Activated naive CD4-positive, alpha-beta T cell treated with anti-CD3 and anti-CD28 coated beads for 36 hours (primary cell): ENCODE results near the gene SLC46A2. TPM values are rescaled to one million over a fixed set of nuclear protein-coding genes. Genes with fewer than 3 reads are reported as not detected.
A peak's percentile ranks its signal among the peaks of the same experiment; 100 is the strongest.

Experiments
- CTCF ChIA-PET: fragments of 350-600 bp; sonication (Branson Sonifier 250); formaldehyde crosslinking; loops from one replicate; lab custom pipeline; 2021; ENCODE audit warnings: antibody characterized with exemption; lab: Charles Lee
- DNase-seq: peaks from one replicate; pipeline ENCODE4 v3.0.0-alpha.2; 2020
- H3K27ac Mint-ChIP-seq: one replicate; pipeline ENCODE4 v1.8.0; 2021; ENCODE audit warnings: mild to moderate bottlenecking, mixed read lengths
- H3K27me3 Mint-ChIP-seq: one replicate; pipeline ENCODE4 v1.8.0; 2021; ENCODE audit warnings: low read depth, mixed read lengths
- H3K36me3 Mint-ChIP-seq: one replicate; pipeline ENCODE4 v1.8.0; 2021; ENCODE audit warnings: low read depth, mixed read lengths
- H3K4me1 Mint-ChIP-seq: one replicate; pipeline ENCODE4 v1.8.0; 2021; ENCODE audit warnings: low read depth, mixed read lengths
- H3K4me3 Mint-ChIP-seq: one replicate; pipeline ENCODE4 v1.8.0; 2021; ENCODE audit warnings: mild to moderate bottlenecking, moderate library complexity, mixed read lengths
- H3K9me3 Mint-ChIP-seq: one replicate; pipeline ENCODE4 v1.8.0; 2021; ENCODE audit warnings: mixed read lengths
- intact Hi-C: fragments of 100-400 bp; cut with micrococcal nuclease; formaldehyde crosslinking; loops from one replicate; pipeline ENCODE4 v1.15.1; 2023
- total RNA-seq, 2 experiments: library from RNA; stranded (reverse); gene quantifications; one replicate each; pipeline ENCODE4 v1.2.3, GENCODE V29; 2021

The SLC46A2 gene
- total RNA-seq: not detected

GRCh38 chr9:112890106-112891081 lies at the start of gene SLC46A2:
TSS of gene SLC46A2 (minus strand) at chr9:112890876. CDS start at chr9:112890681, 195 bp downstream.
- Mint-ChIP-seq H3K4me1 (no peaks in the 10 kb centered on the region), H3K36me3 (peaks cover 2% of the 10 kb centered on the region), H3K4me3 (no peak within 1 kb of the TSS), H3K9me3 (no peaks in the 10 kb centered on the region), H3K27me3 (peaks cover 24% of the 10 kb centered on the region), H3K27ac (no peak within 1 kb of the TSS)
- intact Hi-C loops: no loop called here
- DNase-seq: no peak
- CTCF ChIA-PET: no interaction called here

GRCh38 chr9:112939418-112939817 lies 48.7 kb upstream of the SLC46A2 start:
- Mint-ChIP-seq H3K4me3 (no peak overlapping the region), H3K36me3 (no peaks in the 10 kb centered on the region), H3K27me3 (peaks cover 8% of the 10 kb centered on the region), H3K9me3 (no peaks in the 10 kb centered on the region), H3K27ac (no peak overlapping the region), H3K4me1 (no peaks in the 10 kb centered on the region)
- intact Hi-C loops: no loop called here
- CTCF ChIA-PET: interaction anchor here (1.4 kb wide), 1 partner anchor 11 kb away, joined by 4 read pairs; no protein-coding TSS in a partner anchor
- no peak for DNase-seq

GRCh38 chr9:112933696-112934095 lies 43.0 kb upstream of the SLC46A2 start:
- H3K27me3 Mint-ChIP-seq: peaks cover 17% of the 10 kb centered on the region
- intact Hi-C loops: no loop called here
- H3K36me3 Mint-ChIP-seq: no peaks in the 10 kb centered on the region
- no peaks in the 10 kb centered on the region for H3K4me1 Mint-ChIP-seq
- no peaks in the 10 kb centered on the region for H3K9me3 Mint-ChIP-seq
- no peak for DNase-seq
- CTCF ChIA-PET: no interaction called here
- H3K4me3 Mint-ChIP-seq: no peak overlapping the region
- H3K27ac Mint-ChIP-seq: no peak overlapping the region

GRCh38 chr9:112925058-112925641 lies 34.5 kb upstream of the SLC46A2 start:
- no peak overlapping the region for H3K4me3 Mint-ChIP-seq
- intact Hi-C loops: no loop called here
- H3K27me3 Mint-ChIP-seq: peaks cover 7% of the 10 kb centered on the region
- no peaks in the 10 kb centered on the region for H3K9me3 Mint-ChIP-seq
- H3K27ac Mint-ChIP-seq: no peak overlapping the region
- DNase-seq: peak; percentile 40
- no peaks in the 10 kb centered on the region for H3K4me1 Mint-ChIP-seq
- CTCF ChIA-PET: interaction anchor here (0.6 kb wide), 1 partner anchor 38 kb away, joined by 3 read pairs; no protein-coding TSS in a partner anchor
- no peaks in the 10 kb centered on the region for H3K36me3 Mint-ChIP-seq

GRCh38 chr9:112921549-112921948 lies 30.9 kb upstream of the SLC46A2 start:
- Mint-ChIP-seq H3K9me3 (no peaks in the 10 kb centered on the region), H3K27ac (no peak overlapping the region), H3K27me3 (peaks cover 7% of the 10 kb centered on the region), H3K4me1 (no peaks in the 10 kb centered on the region), H3K4me3 (no peak overlapping the region), H3K36me3 (no peaks in the 10 kb centered on the region)
- CTCF ChIA-PET: interaction anchor here (1.3 to 2.6 kb wide), 3 partner anchors 19 to 191 kb away, joined by 4 to 8 read pairs (median 7); no protein-coding TSS in a partner anchor
- intact Hi-C loops: loop anchor here (5.0 kb wide), 1 partner anchor 736 kb away; no protein-coding TSS in a partner anchor
- DNase-seq: peak; percentile 10

GRCh38 chr9:112917987-112918362 lies 27.3 kb upstream of the SLC46A2 start:
- no peak for DNase-seq
- H3K4me3 Mint-ChIP-seq: no peak overlapping the region
- intact Hi-C loops: no loop called here
- H3K36me3 Mint-ChIP-seq: no peaks in the 10 kb centered on the region
- no peaks in the 10 kb centered on the region for H3K9me3 Mint-ChIP-seq
- H3K27ac Mint-ChIP-seq: no peak overlapping the region
- no peaks in the 10 kb centered on the region for H3K4me1 Mint-ChIP-seq
- CTCF ChIA-PET: interaction anchor here (1.6 kb wide), 1 partner anchor 15 kb away, joined by 3 read pairs; no protein-coding TSS in a partner anchor
- H3K27me3 Mint-ChIP-seq: no peaks in the 10 kb centered on the region

- no peaks in the 10 kb centered on the region for H3K36me3 Mint-ChIP-seq
- CTCF ChIA-PET: interaction anchor here (1.6 kb wide), 1 partner anchor 14 kb away, joined by 3 read pairs; no protein-coding TSS in a partner anchor
- no peak overlapping the region for H3K4me3 Mint-ChIP-seq
- no peaks in the 10 kb centered on the region for H3K27me3 Mint-ChIP-seq
- no peak for DNase-seq
- no peaks in the 10 kb centered on the region for H3K9me3 Mint-ChIP-seq
- intact Hi-C loops: no loop called here
- no peaks in the 10 kb centered on the region for H3K4me1 Mint-ChIP-seq
- H3K27ac Mint-ChIP-seq: no peak overlapping the region
Observed at GRCh38 chr9:112917047-112917986, 26.6 kb upstream of the SLC46A2 start.

GRCh38 chr9:112914524-112914923 lies 23.8 kb upstream of the SLC46A2 start:
- H3K27me3 Mint-ChIP-seq: peaks cover 2% of the 10 kb centered on the region

GRCh38 chr9:112913326-112913725 lies 22.6 kb upstream of the SLC46A2 start:
- H3K9me3 Mint-ChIP-seq: no peaks in the 10 kb centered on the region
- H3K27me3 Mint-ChIP-seq: peaks cover 2% of the 10 kb centered on the region
- CTCF ChIA-PET: interaction anchor here (0.8 to 4.3 kb wide), 2 partner anchors 10 to 199 kb away, joined by 3 to 24 read pairs; no protein-coding TSS in a partner anchor
- no peak overlapping the region for H3K4me3 Mint-ChIP-seq
- DNase-seq: no peak
- intact Hi-C loops: no loop called here
- H3K27ac Mint-ChIP-seq: no peak overlapping the region
- no peaks in the 10 kb centered on the region for H3K4me1 Mint-ChIP-seq
- H3K36me3 Mint-ChIP-seq: no peaks in the 10 kb centered on the region

More at GRCh38 chr9:112914524-112914923, 23.8 kb upstream of the SLC46A2 start:
- intact Hi-C loops: no loop called here
- no peaks in the 10 kb centered on the region for H3K4me1 Mint-ChIP-seq
- H3K4me3 Mint-ChIP-seq: no peak overlapping the region
- CTCF ChIA-PET: interaction anchor here (0.6 to 4.3 kb wide), 2 partner anchors 11 to 617 kb away, joined by 5 to 24 read pairs; no protein-coding TSS in a partner anchor
- no peaks in the 10 kb centered on the region for H3K9me3 Mint-ChIP-seq
- DNase-seq: no peak
- H3K27ac Mint-ChIP-seq: no peak overlapping the region
- no peaks in the 10 kb centered on the region for H3K36me3 Mint-ChIP-seq

GRCh38 chr9:112912636-112913035 lies 22.0 kb upstream of the SLC46A2 start:
- CTCF ChIA-PET: interaction anchor here (0.8 to 4.3 kb wide), 2 partner anchors 9 to 200 kb away, joined by 3 to 24 read pairs; no protein-coding TSS in a partner anchor
- intact Hi-C loops: no loop called here
- H3K9me3 Mint-ChIP-seq: no peaks in the 10 kb centered on the region
- DNase-seq: no peak
- peaks cover 2% of the 10 kb centered on the region for H3K27me3 Mint-ChIP-seq
- no peak overlapping the region for H3K27ac Mint-ChIP-seq
- no peak overlapping the region for H3K4me3 Mint-ChIP-seq
- H3K36me3 Mint-ChIP-seq: no peaks in the 10 kb centered on the region
- no peaks in the 10 kb centered on the region for H3K4me1 Mint-ChIP-seq

GRCh38 chr9:112911736-112912135 lies 21.1 kb upstream of the SLC46A2 start:
- no peak overlapping the region for H3K27ac Mint-ChIP-seq
- no peak overlapping the region for H3K4me3 Mint-ChIP-seq
- H3K27me3 Mint-ChIP-seq: peaks cover 2% of the 10 kb centered on the region
- CTCF ChIA-PET: interaction anchor here (4.3 kb wide), 1 partner anchor 8 kb away, joined by 24 read pairs; no protein-coding TSS in a partner anchor
- no peaks in the 10 kb centered on the region for H3K36me3 Mint-ChIP-seq
- no peaks in the 10 kb centered on the region for H3K9me3 Mint-ChIP-seq
- no peaks in the 10 kb centered on the region for H3K4me1 Mint-ChIP-seq
- intact Hi-C loops: no loop called here
- no peak for DNase-seq
